Stimulated activated naive B cell treated with anti-CD40 and anti-IgM and Interleukin-4, amounts not matched to agents 10 μg/mL and 1 μg/mL and 100 μg/mL, for 72 hours (primary cell): ENCODE data around the gene LDB2.
"Not testable (repeated sequence)": the region's sequence is repeated elsewhere in the genome, so short reads cannot be mapped to it uniquely, and the experiment has no call there.

ENCODE experiments used
- ATAC-seq, 2 donors: fragments of 150-1000 bp; cut with Tn5 transposase; replicated peaks; 2 replicates each; pipeline ENCODE4 v1.10.0; 2021; ENCODE audit warnings: moderate library complexity in 1 of 2
- DNase-seq: peaks from one replicate; pipeline ENCODE4 v3.0.0; 2021
- H3K27ac Mint-ChIP-seq: one replicate; pipeline ENCODE4 v1.8.0; 2022; ENCODE audit warnings: mild to moderate bottlenecking, mixed read lengths
- H3K27me3 Mint-ChIP-seq, 2 donors: one replicate each; pipeline ENCODE4 v1.8.0; 2022; ENCODE audit warnings: mixed read lengths in 2 of 2
- H3K36me3 Mint-ChIP-seq, 2 donors: one replicate each; pipeline ENCODE4 v1.8.0; 2022; ENCODE audit warnings: mixed read lengths in 2 of 2, mild to moderate bottlenecking in 1 of 2
- H3K4me1 Mint-ChIP-seq, 2 donors: one replicate each; pipeline ENCODE4 v1.8.0; 2022; ENCODE audit warnings: mixed read lengths in 2 of 2, mild to moderate bottlenecking in 1 of 2
- H3K4me3 Mint-ChIP-seq, 2 donors: one replicate each; pipeline ENCODE4 v1.8.0; 2022; ENCODE audit warnings: mild to moderate bottlenecking in 2 of 2, mixed read lengths in 2 of 2, moderate library complexity in 1 of 2
- H3K9me3 Mint-ChIP-seq, 2 donors: one replicate each; pipeline ENCODE4 v1.8.0; 2022; ENCODE audit warnings: mixed read lengths in 2 of 2, mild to moderate bottlenecking in 1 of 2

LDB2 gene

GRCh38 chr4:16897991-16898827, at the start of gene LDB2:
Gene LDB2, minus strand, starts transcription at chr4:16898645.
- Mint-ChIP-seq H3K4me3 (peak within 1 kb of the TSS; percentile 37 to 38), H3K4me1 (peaks cover 5 to 10% of the 10 kb centered on the region in 2 donors), H3K27me3 (peaks cover 5 to 6% of the 10 kb centered on the region in 2 donors), H3K36me3 (no peaks in the 10 kb centered on the region), H3K9me3 (no peaks in the 10 kb centered on the region), H3K27ac (no peak within 1 kb of the TSS)
- peak; percentile 22 to 41 for ATAC-seq
- no peak for DNase-seq

GRCh38 chr4:16942491-16942890, 44.0 kb upstream of the LDB2 start:
- H3K9me3 Mint-ChIP-seq = peaks cover 3 to 4% of the 10 kb centered on the region in 2 donors
- H3K4me1 Mint-ChIP-seq = no peaks in the 10 kb centered on the region
- no peak for ATAC-seq
- no peak overlapping the region for H3K27ac Mint-ChIP-seq
- no peak for DNase-seq
- no peak overlapping the region for H3K4me3 Mint-ChIP-seq
- H3K27me3 Mint-ChIP-seq = no peaks in the 10 kb centered on the region
- H3K36me3 Mint-ChIP-seq = no peaks in the 10 kb centered on the region

- DNase-seq (no peak), ATAC-seq (no peak)
- Mint-ChIP-seq H3K4me1 (no peaks in the 10 kb centered on the region), H3K27ac (no peak overlapping the region), H3K4me3 (no peak overlapping the region), H3K36me3 (no peaks in the 10 kb centered on the region), H3K27me3 (no peaks in the 10 kb centered on the region), H3K9me3 (peaks cover 3 to 4% of the 10 kb centered on the region in 2 donors)
These were observed 40.7 kb upstream of the LDB2 start for GRCh38 chr4:16939178-16939577.

- Mint-ChIP-seq H3K4me1 (no peaks in the 10 kb centered on the region), H3K9me3 (peaks cover 3 to 4% of the 10 kb centered on the region in 2 donors), H3K27ac (no peak overlapping the region), H3K36me3 (no peaks in the 10 kb centered on the region), H3K4me3 (no peak overlapping the region), H3K27me3 (no peaks in the 10 kb centered on the region)
- no peak for DNase-seq
- ATAC-seq = no peak
These were observed 40.1 kb upstream of the LDB2 start for GRCh38 chr4:16938512-16939040.

- peaks cover 0 to 11% of the 10 kb centered on the region in 2 donors for H3K27me3 Mint-ChIP-seq
- no peaks in the 10 kb centered on the region for H3K36me3 Mint-ChIP-seq
- no peaks in the 10 kb centered on the region for H3K4me1 Mint-ChIP-seq
- H3K4me3 Mint-ChIP-seq = no peak overlapping the region
- no peak overlapping the region for H3K27ac Mint-ChIP-seq
- DNase-seq (no peak), ATAC-seq (no peak)
- peaks cover 0 to 2% of the 10 kb centered on the region in 2 donors for H3K9me3 Mint-ChIP-seq
These were observed 33.2 kb upstream of the LDB2 start for GRCh38 chr4:16931339-16932305.

- Mint-ChIP-seq H3K27ac (no peak overlapping the region), H3K9me3 (no peaks in the 10 kb centered on the region), H3K4me3 (no peak overlapping the region), H3K4me1 (no peaks in the 10 kb centered on the region), H3K27me3 (peaks cover 0 to 16% of the 10 kb centered on the region in 2 donors), H3K36me3 (no peaks in the 10 kb centered on the region)
- DNase-seq (no peak), ATAC-seq (no peak)
These were observed 27.8 kb upstream of the LDB2 start for GRCh38 chr4:16926214-16926613.

GRCh38 chr4:16918716-16919115, 20.3 kb upstream of the LDB2 start:
- not testable (repeated sequence) for ATAC-seq, H3K36me3 Mint-ChIP-seq, H3K27me3 Mint-ChIP-seq, H3K4me3 Mint-ChIP-seq, H3K27ac Mint-ChIP-seq, H3K4me1 Mint-ChIP-seq, H3K9me3 Mint-ChIP-seq, DNase-seq

- no peaks in the 10 kb centered on the region for H3K36me3 Mint-ChIP-seq
- no peaks in the 10 kb centered on the region for H3K4me1 Mint-ChIP-seq
- H3K27ac Mint-ChIP-seq = no peak overlapping the region
These were observed 18.4 kb upstream of the LDB2 start for GRCh38 chr4:16916719-16917337.

GRCh38 chr4:16916031-16916430, 17.6 kb upstream of the LDB2 start:
- no peaks in the 10 kb centered on the region for H3K4me1 Mint-ChIP-seq
- DNase-seq = no peak
- H3K4me3 Mint-ChIP-seq = no peak overlapping the region
- H3K27me3 Mint-ChIP-seq = no peaks in the 10 kb centered on the region
- peaks cover 10% of the 10 kb centered on the region in 2 donors for H3K9me3 Mint-ChIP-seq
- no peaks in the 10 kb centered on the region for H3K36me3 Mint-ChIP-seq
- no peak overlapping the region for H3K27ac Mint-ChIP-seq
- no peak for ATAC-seq

More at GRCh38 chr4:16916719-16917337, 18.4 kb upstream of the LDB2 start:
- ATAC-seq = peak; percentile 86 to 92
- no peaks in the 10 kb centered on the region for H3K27me3 Mint-ChIP-seq
- H3K4me3 Mint-ChIP-seq = no peak overlapping the region
- H3K9me3 Mint-ChIP-seq = peaks cover 8 to 10% of the 10 kb centered on the region in 2 donors
- peak; percentile 49 for DNase-seq

- Mint-ChIP-seq H3K4me1 (no peaks in the 10 kb centered on the region), H3K9me3 (peaks cover 10% of the 10 kb centered on the region in 2 donors), H3K27me3 (no peaks in the 10 kb centered on the region), H3K36me3 (no peaks in the 10 kb centered on the region), H3K4me3 (no peak overlapping the region), H3K27ac (no peak overlapping the region)
- DNase-seq = no peak
- no peak for ATAC-seq
These were observed 15.8 kb upstream of the LDB2 start for GRCh38 chr4:16914208-16914607.

- no peaks in the 10 kb centered on the region for H3K4me1 Mint-ChIP-seq
- H3K36me3 Mint-ChIP-seq = no peaks in the 10 kb centered on the region
- H3K27me3 Mint-ChIP-seq = no peaks in the 10 kb centered on the region
- ATAC-seq (no peak), DNase-seq (no peak)
- H3K4me3 Mint-ChIP-seq = no peak overlapping the region
- H3K9me3 Mint-ChIP-seq = peaks cover 10% of the 10 kb centered on the region in 2 donors
- no peak overlapping the region for H3K27ac Mint-ChIP-seq
These were observed 14.5 kb upstream of the LDB2 start for GRCh38 chr4:16912896-16913295.

GRCh38 chr4:16909281-16909680, 10.8 kb upstream of the LDB2 start:
- Mint-ChIP-seq H3K27ac (no peak overlapping the region), H3K36me3 (no peaks in the 10 kb centered on the region), H3K9me3 (peaks cover 3% of the 10 kb centered on the region in 2 donors), H3K4me3 (no peak overlapping the region), H3K27me3 (no peaks in the 10 kb centered on the region), H3K4me1 (no peaks in the 10 kb centered on the region)
- ATAC-seq (no peak), DNase-seq (no peak)

GRCh38 chr4:16908377-16909021, 10.1 kb upstream of the LDB2 start:
- Mint-ChIP-seq H3K36me3 (no peaks in the 10 kb centered on the region), H3K4me3 (no peak overlapping the region), H3K27me3 (no peaks in the 10 kb centered on the region), H3K9me3 (peaks cover 3% of the 10 kb centered on the region in 2 donors), H3K27ac (no peak overlapping the region), H3K4me1 (no peaks in the 10 kb centered on the region)
- DNase-seq = no peak
- no peak for ATAC-seq
